GM21786 (cell line): ENCODE measurements around the gene KARS1.
"Not testable (repeated sequence)": the region's sequence is repeated elsewhere in the genome, so short reads cannot be mapped to it uniquely, and the experiment has no call there.

Source experiments
- ATAC-seq: cut with Tn5 transposase; IDR thresholded peaks from one replicate; pipeline ENCODE4 v1.9.1; 2021; ENCODE audit not compliant: unreplicated experiment

The KARS1 gene

DNA sequence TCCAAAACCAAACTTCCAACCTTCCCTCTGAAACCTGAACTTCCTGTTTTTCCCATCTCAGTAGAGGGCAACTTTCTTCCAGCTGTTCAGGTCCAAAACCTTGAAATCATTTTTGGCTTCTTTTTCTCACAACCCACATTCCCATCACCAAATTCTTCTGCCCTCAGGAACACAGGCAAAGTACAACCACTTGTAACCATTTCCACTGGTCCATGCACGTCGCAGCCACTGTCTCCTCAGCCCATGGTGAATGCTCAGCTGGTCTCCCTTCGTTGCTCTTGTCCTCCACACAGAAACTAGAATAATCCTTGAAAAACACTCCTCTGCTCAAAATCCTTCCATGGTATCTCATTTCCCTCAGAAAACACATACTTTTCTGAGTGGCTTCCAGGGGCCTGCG is 20.7 kb downstream of the KARS1 start:
- no peak for ATAC-seq

DNA sequence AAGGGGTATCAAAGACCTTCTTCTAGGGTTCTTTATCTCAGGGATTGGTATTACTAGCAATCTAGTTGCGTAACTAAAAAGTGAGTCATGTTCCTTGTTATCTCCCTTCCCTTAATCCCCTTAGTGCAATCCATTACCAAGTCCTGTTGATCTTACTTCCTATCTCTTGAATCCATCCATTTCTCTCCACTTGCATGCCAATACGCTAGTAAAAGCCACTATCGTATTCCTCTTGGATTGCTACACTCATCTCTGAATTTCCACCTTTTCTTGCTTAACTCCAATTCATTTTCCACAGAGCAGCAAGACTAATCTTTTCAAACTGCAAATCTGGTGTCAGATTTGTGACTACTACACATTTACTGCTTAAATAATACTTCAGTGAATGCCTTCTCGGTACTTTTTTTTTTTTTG is 22.5 kb downstream of the KARS1 start:
- ATAC-seq = no peak

DNA sequence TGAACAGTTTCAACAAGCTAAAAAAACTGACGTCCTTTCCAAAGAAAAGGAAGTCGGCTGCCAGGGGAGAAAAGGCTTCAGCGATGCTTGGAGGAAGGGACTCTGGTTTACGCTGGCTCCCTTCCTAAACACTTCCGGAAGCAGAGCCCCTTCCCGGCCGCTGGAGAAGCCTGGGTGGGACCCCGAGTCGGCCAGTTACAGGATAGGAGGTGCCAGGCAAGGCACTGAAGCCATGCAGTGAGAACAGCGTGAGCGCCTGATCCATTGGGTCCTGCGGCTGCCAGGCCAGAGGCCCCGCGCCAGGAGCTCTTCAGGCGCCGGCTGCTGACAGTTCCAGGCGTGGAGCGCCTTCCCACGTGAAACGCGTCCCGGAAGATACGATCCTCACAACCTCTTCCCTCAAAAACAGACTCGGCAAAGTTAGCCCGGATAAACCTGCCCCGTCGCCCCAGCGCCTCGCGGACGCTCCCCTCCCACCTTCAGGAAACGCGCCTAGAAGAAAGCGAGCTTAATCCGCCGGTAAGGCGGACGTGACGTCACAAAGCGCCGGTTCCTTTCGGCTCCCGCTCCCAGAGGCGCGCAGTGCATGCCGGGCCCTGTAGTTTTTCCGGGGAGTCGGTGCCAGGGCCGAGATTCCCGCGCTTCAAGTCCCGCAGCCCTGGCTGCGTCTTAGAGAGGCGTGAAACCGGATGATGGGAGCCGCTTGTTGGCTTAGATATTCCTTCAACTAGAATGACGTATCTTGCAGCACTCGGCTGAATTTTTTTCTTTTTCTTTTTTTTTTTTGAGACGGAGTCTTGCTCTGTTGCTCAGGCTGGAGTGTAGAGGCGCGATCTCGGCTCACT is 24.5 kb downstream of the KARS1 start, which contains the start of gene ADAT1:
Gene ADAT1 (minus strand): TSS at position 521 of the 845 bp plus-strand sequence. CDS start 2,482 bp downstream, outside the sequence.
- peak; percentile 93 for ATAC-seq

DNA sequence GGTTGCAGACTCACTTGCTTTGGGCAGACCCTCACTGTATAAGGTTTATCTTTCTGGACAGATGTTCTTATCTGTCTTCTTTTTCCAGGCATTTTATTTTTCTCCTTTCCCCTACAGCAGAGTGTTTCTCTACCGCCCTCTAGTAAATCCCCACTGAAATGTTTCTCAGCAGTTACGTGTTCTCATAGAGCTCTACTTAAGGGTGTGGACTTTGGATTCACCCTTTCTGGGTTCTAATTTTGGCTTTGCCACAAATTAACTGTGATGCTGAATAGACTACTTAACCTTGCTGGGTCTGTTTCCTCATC is 26.3 kb downstream of the KARS1 start:
- no peak for ATAC-seq

DNA sequence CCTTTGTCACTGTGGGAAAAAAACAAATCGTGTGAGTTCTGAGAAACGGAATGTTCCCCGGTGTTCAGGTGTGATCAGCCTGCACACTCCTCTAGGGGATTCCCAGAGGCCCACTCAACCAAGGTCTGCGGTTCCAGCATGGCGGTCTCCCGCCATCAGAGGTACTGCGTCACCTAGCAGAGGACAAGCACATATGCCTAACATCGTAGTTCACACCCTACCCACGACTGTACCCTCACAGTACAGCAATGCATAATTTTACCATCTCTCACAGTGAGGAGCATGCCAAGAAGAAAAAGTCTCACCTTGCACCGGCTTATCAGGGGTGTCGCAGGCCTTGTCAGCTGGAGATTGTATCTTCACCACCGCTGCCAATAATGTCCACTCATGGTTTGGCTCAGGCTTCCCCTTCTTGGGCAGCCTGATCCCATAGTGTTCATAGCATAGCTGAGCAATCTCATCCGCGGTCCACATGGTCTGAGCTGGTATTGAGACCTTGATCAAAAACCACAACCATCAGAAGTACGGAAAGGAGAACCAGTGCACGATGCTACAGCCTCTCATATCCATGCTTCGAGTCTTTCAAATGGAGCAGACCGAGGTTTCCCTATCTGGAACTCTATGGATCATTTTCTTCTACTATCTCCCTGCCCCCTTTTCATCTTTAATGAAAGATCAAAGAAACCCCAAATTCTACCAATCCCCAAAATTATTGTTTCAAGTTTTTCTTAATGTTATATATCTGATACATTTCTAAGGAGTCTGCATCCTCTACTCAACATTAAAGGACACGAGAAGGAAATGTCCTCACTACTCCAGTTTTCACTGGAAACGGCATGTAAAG is 26.9 kb downstream of the KARS1 start:
- ATAC-seq = no peak

DNA sequence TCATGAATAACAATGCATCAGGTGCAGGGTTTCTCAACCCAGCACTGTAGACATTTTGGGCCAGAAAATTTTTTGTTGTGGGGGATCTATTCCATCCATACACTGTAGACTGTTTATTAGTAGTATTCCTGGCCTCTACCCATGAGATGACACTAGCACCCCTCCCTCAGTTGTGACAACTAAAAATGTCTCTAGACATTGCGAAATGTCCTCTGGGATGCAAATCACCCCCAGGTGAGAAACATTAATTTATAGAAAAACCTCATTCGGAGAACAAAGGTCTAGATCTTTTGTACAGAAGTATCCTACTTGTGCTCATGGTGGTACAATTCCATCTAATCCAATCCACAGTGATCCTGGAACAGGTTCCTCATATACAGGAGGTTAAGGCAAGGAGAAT is 28.7 kb downstream of the KARS1 start:
- ATAC-seq = no peak

DNA sequence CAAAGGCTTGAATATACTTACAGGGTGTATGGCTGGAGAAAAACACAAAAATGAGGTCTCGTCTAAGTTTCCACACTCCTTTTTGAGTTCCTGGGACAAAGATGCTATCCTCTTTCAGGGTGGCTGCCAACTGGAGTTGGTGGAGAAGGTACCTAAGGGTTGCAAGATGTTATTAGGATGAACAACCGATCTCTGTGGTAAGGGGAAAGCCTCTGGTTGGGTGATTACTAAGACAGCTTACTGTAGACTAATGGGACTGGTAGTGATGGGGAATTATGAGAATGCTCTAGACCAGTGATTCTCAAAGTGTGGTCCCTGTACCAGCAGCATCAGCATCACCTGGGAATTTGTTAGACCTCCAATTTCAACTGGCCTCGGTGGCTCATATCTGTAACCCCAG is 30.3 kb downstream of the KARS1 start:
- no peak for ATAC-seq

DNA sequence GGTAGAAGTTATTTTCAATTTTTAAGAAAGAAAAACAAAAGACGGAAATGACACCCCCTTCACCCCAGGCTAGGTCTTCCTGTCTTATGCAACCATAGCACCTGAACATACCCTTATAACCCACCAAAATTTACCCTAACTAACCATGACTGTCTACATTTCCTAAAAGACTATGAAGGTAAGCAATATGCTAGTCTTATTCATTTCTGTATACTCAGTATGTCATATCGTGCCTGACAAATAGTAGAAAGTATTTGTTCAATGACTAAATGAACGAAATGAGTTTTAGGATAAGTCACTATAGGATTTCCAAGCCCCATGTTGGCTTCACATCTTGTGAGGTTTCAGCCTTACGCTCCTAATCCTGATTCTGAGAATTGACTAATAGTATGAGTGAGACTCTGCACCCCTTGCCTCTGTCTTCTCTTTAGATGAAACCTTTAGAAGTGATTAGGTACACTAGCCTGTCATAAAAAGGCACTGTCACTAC is 30.9 kb downstream of the KARS1 start:
- ATAC-seq = no peak

DNA sequence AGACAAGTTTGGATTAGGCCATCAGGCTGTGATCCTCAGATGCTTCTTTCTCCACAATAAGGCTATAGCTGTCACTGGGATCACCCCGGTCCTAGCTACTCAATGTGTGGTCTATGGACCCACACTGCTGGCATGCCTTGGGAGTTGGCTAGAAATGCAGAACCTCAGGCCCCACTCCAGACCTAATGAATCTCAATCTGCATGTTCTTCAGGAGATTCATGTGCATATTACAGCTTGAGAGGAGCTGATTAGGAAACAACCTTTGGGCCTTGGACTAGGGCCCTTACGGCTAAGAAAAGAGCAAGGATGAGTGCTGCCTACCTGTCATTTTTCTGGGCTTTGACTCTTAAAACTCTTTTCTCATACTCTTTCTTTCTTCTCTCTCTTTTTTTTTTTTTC is 31.8 kb downstream of the KARS1 start:
- ATAC-seq = no peak

DNA sequence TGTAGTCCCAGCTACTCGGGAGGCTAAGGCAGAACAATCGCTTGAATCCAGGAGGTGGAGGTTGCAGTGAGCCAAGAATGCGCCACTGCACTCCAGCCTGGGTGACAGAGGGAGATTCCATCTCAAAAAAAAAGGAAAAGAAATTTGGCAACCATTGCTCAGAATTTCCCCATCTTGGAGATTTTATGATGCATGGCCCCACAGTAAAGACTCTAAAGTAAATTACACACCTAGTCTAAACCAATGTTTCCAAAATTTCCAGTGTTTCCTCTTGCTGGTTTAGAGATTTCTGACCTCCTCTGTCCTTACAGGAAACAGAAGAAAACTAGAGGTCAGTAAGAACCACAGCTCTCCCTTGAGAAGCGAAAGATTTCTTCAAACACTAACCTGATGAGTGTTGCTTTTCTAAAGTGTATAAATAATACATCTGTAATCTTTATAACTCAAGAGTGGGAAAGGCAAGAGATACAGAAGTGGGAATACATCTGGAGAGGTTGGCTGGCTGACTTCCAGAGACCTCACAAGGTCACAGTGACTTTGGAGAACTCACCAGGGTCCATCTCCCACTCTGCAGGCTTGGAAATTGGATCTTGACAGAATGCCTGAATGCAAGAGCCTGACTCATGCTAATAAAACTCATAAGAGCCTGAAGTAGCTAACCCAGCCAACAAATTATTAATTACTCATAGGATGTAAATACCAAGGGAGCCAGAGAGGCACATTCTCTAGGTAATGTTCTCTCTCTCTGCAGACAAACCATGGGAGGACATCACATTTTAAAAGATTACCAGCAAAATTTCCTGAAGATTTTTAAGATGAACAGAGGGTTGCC is 33.2 kb downstream of the KARS1 start:
- ATAC-seq = no peak

DNA sequence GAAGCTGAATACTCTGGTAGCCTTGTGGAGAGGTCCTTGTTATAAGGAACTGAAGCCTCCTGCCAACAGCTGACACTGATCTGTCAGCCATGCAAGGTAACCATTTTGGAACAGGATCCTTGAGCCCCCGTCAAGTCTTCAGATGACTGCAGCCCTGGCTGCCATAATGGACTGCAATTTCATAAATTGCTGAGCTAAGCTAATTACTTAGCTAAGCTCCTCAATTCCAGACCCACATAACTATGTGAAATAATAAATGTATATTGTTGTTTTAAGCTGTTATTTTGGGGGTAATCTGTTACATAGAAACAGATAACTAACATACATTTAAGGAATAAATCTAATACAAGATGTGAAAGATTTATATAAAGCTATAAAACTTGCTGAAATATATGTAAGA is 41.0 kb downstream of the KARS1 start:
- no peak for ATAC-seq

DNA sequence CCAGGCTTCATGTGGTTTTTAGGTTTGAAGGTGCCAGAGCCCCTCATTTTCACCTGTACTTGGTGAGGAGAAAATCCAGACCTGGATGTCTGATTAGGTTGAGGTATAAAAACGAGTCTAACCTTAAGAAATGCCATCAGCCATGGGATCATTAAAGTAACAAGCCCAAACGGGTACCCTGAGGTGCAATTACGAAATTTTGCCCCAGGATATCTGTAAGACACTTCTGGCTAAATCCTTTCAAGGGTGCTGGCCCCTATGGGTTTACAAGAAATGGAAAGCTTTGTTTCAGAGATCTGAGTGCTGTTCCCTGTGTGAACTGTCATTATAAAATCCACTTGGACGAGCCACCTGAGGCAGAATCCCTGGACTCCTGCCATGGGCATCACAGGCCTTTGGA is 44.2 kb downstream of the KARS1 start:
- no peak for ATAC-seq

DNA sequence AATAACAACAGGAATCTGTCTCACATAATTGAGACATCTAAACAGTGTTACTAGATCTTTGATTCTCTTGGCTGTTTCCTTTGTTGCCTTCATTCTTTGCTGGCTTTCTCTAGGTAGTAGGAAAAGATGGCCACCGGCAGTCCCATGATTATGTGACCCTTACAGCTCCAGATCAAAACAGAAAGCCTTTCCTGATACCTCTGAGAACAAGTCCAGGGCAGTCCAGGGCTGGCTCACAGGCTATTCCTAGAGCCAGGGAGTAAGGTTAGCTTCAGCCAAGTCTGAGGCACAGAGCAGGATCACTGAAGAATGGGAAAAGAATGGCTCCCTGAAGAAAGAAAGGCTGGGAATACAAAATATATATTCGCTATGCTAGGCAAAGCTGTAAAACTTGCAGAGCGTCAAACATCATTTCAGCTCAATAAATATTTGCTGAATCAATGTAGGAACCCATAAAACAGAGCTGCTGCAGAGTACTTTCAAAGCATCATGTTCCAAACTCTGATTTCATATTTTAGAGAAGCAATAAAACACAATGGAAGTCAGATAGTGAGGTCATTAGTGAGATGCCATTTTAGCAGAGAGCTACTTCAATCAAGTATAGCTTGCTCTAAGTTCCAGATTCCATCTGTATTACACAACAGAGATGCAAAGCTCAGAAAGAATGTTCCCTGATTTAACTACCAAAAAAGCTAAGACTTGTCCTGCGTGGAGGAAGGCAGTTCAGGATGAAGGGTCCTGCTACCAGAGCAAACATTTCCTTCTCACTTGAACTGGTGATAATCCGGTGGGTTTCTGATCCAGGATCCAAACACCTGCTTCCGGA is 47.8 kb downstream of the KARS1 start:
- ATAC-seq = no peak

DNA sequence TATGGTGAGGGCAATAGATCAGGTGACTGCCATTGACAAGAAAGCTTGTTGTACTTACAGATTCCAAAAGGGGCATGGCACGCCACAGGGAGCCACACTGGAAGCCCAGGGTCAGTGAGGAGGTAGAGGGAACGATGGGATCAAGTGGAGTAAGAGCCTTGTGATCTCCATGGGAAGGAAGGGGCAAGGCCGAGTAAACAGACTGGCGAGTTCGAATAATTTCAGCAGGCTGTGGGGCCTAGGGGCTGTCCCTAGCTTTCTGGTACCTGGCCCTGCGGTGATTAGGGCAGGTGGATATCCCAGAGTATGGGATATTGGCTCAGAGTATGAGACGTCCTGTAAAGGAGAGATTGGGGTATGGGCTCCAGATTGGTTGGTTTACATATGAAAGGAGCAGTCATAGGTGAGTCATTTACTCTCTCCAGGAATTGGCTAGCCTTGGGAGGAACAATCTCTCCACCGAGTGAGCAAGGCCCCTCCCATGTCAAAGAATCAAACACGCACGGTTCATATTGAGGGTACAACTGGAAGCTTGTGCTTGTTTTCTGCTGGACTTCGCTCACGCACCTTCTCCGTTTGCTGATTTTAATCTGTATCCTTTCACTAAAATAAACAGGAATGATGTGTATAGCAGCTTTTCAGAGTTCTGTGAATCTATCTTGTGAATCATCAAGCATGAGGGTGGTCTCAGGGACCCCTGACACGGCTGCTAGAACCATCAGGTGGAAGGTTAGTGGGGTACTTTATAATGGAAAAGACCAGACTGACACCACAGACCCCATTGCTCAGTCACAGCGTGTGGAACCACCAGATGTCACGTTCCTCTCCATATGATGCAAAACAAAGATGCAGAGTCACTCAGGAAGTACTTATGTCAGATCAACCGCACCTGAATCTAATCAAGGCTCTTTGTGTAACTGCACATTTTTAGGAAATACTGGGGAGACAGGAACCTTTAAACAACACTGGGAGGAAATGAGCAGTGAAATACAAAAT is 53.3 kb downstream of the KARS1 start:
- ATAC-seq = no peak

DNA sequence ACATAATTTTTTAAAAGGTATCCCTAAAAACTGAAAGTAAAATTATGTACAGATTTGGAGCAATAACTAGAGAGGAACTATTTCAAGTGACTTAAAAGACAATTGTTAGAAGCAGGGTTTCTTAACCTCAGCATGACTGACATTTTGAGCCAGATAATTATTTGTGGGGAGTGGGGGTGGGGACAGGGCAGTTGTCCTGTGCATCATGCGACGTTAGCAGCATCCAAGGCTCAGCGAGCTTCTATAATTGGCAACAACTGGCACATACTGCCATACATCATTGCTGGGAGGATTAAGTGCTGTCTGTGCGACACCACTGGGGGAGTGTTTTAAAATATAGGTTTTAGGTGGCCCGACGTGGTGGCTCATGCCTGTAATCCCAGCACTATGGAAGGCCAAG is 54.2 kb downstream of the KARS1 start:
- ATAC-seq = no peak

DNA sequence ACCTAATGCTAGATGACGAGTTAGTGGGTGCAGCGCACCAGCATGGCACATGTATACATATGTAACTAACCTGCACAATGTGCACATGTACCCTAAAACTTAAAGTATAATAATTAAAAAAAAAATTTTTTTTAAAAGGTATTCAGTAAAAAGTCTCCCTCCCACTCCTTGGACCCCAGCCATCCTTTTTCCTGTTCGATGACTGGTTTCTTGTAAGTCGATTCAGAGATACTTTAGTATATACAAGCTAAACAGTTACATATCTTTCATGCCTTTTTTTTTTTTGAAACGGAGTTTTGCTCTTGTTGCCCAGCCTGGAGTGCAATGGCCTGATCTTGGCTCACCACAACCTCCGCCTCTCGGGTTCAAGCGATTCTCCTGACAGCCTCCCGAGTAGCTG is 55.5 kb downstream of the KARS1 start:
- ATAC-seq = not testable (repeated sequence)

DNA sequence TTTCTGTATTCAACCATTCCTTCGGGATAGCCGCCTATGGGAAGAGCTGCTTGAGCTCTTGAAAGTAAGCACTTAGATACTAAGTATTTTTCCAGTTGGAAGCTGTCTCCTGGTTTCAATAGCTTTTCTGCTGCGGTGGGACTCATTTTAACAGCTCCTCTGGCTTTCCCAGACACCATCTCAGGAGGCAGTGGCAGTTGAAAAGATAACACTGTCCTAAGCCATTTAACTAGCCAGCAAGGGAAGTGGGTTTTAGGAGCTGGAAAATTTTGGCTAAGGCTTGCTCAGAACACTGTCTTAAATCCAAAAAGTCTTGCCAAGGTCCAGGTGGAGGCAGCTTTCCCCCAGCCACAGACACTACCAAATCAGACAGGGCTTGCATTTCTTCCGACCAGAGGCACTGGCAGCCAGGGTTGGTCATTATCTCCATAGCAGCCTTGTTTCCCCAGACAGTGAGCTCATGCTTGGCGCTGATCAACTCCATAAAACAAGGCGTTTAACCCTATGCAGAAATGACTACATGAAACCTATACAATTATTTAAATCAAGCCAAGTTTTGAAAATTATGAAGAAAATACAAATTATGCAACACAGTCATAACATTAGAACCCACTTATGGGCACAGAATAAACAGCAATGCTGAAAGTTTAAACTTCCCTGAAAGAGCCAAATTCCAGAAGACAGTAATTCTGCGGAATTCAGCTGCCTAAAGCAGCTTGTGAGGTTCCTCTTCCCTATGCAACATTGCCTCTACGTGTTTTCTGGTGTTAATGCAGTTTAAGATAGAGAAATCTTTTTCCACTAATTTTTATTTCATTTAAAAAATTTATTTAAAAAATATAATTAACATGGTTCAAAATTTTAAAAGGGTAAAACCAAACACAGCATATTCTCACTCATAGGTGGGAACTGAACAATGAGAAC is 56.3 kb downstream of the KARS1 start:
- ATAC-seq = no peak

DNA sequence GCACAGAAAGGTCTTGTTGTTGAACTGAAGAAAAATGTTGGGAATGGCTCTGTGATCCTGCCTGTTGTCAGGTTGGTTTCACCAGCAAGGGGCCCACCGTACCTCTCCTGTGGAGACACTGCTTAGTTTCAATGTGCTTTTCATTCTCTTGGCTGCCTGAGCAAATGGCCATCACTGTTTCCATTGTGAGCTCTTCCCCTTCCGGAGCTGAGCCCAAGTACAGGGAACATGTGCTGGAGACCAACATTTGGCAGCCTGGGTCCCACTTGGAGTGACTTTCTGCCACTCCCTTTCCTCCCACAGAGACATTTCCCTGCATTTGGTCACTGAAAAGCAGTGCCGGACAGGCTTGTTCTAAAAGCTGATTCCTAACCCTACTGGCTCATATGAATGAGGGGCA is 58.2 kb downstream of the KARS1 start:
- ATAC-seq = no peak
